HepG2 (cell line): ENCODE results near the gene AANAT. TPM values are rescaled to one million over a fixed set of nuclear protein-coding genes. Genes with fewer than 3 reads are reported as not detected.

Experiments
- ATAC-seq: fragments of 200-7000 bp; cut with Tn5 transposase; 3 replicates; pipeline ENCODE4 v1.9.1; 2020; ENCODE audit warnings: mild to moderate bottlenecking, moderate library complexity
- BruUV-seq: library from RNA; stranded (reverse); fragments of 400-500 nt; replicated peaks from 2 replicates; lab custom pipeline; 2021; lab: Mats Ljungman, UMichigan
- CTCF ChIA-PET: fragments of 300-600 bp; formaldehyde crosslinking; extraction: SDS; loops from one replicate; lab custom pipeline; 2021; ENCODE audit warnings: low total read pairs, inconsistent platforms, low intra/inter-chr PET ratio; lab: Yijun Ruan, JAX
- POLR2A ChIA-PET: fragments of 350-600 bp; sonication (Branson Sonifier 250); formaldehyde crosslinking; loops from one replicate; lab custom pipeline; 2020; ENCODE audit warnings: antibody characterized with exemption, inconsistent platforms; lab: Yijun Ruan, JAX
- DNase-seq: peaks from one replicate; pipeline ENCODE4 v3.0.0-alpha.2; 2015; ENCODE audit warnings: low spot score
- FAIRE-seq: peaks from 3 replicates; lab custom pipeline; 2011; peaks lifted over from hg19 to GRCh38; lab: Jason Lieb, UNC
- H2AFZ ChIP-seq: one replicate; pipeline ENCODE4 v1.6.1; 2011; ENCODE audit warnings: low read length, inconsistent platforms
- H3K27ac ChIP-seq: fragments of 300-600 bp; 3 replicates; pipeline ENCODE4 v1.8.0; 2011; ENCODE audit warnings: mixed run types, mild to moderate bottlenecking, mixed read lengths, low read length, inconsistent platforms; ENCODE audit not compliant: insufficient read depth; ENCODE audit errors: extremely low read length
- H3K27me3 ChIP-seq, 2 experiments: fragments of 200-600 bp in 1 of 2; 2 replicates in 1 of 2; 3 replicates in 1 of 2; pipeline versions ENCODE4 v1.6.0 to v1.8.0; 2011; ENCODE audit warnings: low read length in 2 of 2, mild to moderate bottlenecking in 2 of 2, moderate library complexity in 2 of 2, inconsistent platforms in 1 of 2; ENCODE audit not compliant: insufficient read depth in 2 of 2, control insufficient read depth in 1 of 2
- H3K36me3 ChIP-seq, 2 experiments: fragments of 200-600 bp in 1 of 2; replicated peaks in 1 of 2; 2 replicates in 1 of 2; 3 replicates in 1 of 2; pipeline versions ENCODE4 v1.5.1 to v1.8.0; 2011; ENCODE audit warnings: low read length in 2 of 2, inconsistent platforms in 1 of 2; ENCODE audit not compliant: insufficient read depth in 2 of 2, control insufficient read depth in 1 of 2
- H3K4me1 ChIP-seq: 2 replicates; pipeline ENCODE4 v1.5.1; 2012; ENCODE audit warnings: low read length, inconsistent platforms; ENCODE audit not compliant: insufficient read depth
- H3K4me2 ChIP-seq: 2 replicates; pipeline ENCODE4 v1.6.0; 2011; ENCODE audit warnings: low read depth, low read length, inconsistent platforms
- H3K4me3 ChIP-seq, 3 experiments: fragments of 200-600 bp in 1 of 3; sonication (generic), shearing (Covaris generic) in 1 of 3; replicated peaks in 1 of 3; 2 replicates each; pipeline ENCODE4 v1.5.1; 2011 to 2016; ENCODE audit warnings: low read length in 3 of 3, inconsistent platforms in 2 of 3, low read depth in 2 of 3, mild to moderate bottlenecking in 2 of 3, control low read depth in 1 of 3, mixed read lengths in 1 of 3; ENCODE audit not compliant: insufficient read depth in 1 of 3
- H3K79me2 ChIP-seq: one replicate; pipeline ENCODE4 v1.6.1; 2011; ENCODE audit warnings: low read length, inconsistent platforms; ENCODE audit not compliant: insufficient read depth
- H3K9ac ChIP-seq: 2 replicates; pipeline ENCODE4 v1.6.0; 2011; ENCODE audit warnings: mild to moderate bottlenecking, low read depth, low read length, inconsistent platforms; ENCODE audit not compliant: insufficient read depth
- H3K9me3 ChIP-seq: 2 replicates; pipeline ENCODE4 v1.5.1; 2012; ENCODE audit warnings: mild to moderate bottlenecking, low read length
- H4K20me1 ChIP-seq: 2 replicates; pipeline ENCODE4 v1.6.0; 2011; ENCODE audit warnings: inconsistent platforms, mild to moderate bottlenecking, low read length, moderate library complexity; ENCODE audit not compliant: insufficient read depth
- AHR ChIP-seq: IDR thresholded peaks from 2 replicates; pipeline ENCODE4 v1.6.1; 2018; ENCODE audit warnings: missing genetic modification reagents, missing compliant biosample characterization
- AKAP8 ChIP-seq: sonication (generic); formaldehyde crosslinking; IDR thresholded peaks from 2 replicates; pipeline ENCODE4 v1.5.1; 2020; ENCODE audit warnings: mild to moderate bottlenecking, missing genetic modification reagents
- CREM ChIP-seq, 2 experiments: sonication (generic) in 1 of 2; formaldehyde crosslinking in 1 of 2; IDR thresholded peaks; 2 replicates each; pipeline versions ENCODE4 v1.4.0 to v1.6.1; 2016 to 2020; ENCODE audit warnings: antibody characterized with exemption in 1 of 2, mild to moderate bottlenecking in 1 of 2, missing genetic modification reagents in 1 of 2
- EZH2 ChIP-seq: conservative IDR thresholded peaks from 2 replicates; pipeline ENCODE4 v1.6.1; 2012; ENCODE audit warnings: mild to moderate bottlenecking, low read depth, low read length, moderate library complexity
- FOXK2 ChIP-seq: fragments of 450-650 bp; IDR thresholded peaks from 2 replicates; pipeline ENCODE4 v1.6.1; 2016
- FOXM1 ChIP-seq: sonication (generic); formaldehyde crosslinking; IDR thresholded peaks from 2 replicates; pipeline ENCODE4 v1.5.0; 2020; ENCODE audit warnings: missing genetic modification reagents
- HNRNPH1 ChIP-seq: fragments of 200-400 bp; formaldehyde crosslinking; optimal IDR thresholded peaks from 2 replicates; pipeline ENCODE3; 2017; ENCODE audit warnings: mild to moderate bottlenecking, low read depth, low read length
- NFYB ChIP-seq: sonication (generic); formaldehyde crosslinking; IDR thresholded peaks from 2 replicates; pipeline ENCODE4 v1.4.0; 2020; ENCODE audit warnings: missing genetic modification reagents
- NR1H2 ChIP-seq: sonication (generic); formaldehyde crosslinking; IDR thresholded peaks from 2 replicates; pipeline ENCODE4 v1.8.1; 2022; ENCODE audit warnings: low read depth, missing genetic modification reagents, borderline replicate concordance
- NR2F2 ChIP-seq: IDR thresholded peaks from 2 replicates; pipeline ENCODE4 v1.6.1; 2012; ENCODE audit warnings: low read depth, inconsistent platforms, borderline replicate concordance
- ZIK1 ChIP-seq: sonication (generic); formaldehyde crosslinking; IDR thresholded peaks from 2 replicates; pipeline ENCODE4 v1.5.0; 2020; ENCODE audit warnings: mild to moderate bottlenecking, low read depth, missing genetic modification reagents, borderline replicate concordance
- ZNF382 ChIP-seq: sonication (generic); formaldehyde crosslinking; IDR thresholded peaks from 2 replicates; pipeline ENCODE4 v1.5.0; 2020; ENCODE audit warnings: missing genetic modification reagents, mild to moderate bottlenecking, borderline replicate concordance
- ZNF543 ChIP-seq: sonication (generic); formaldehyde crosslinking; IDR thresholded peaks from 2 replicates; pipeline ENCODE4 v1.4.0; 2020; ENCODE audit warnings: mild to moderate bottlenecking, missing genetic modification reagents
- WGBS: methylation state at CpG from one replicate; pipeline ENCODE4 v1.1.6; 2017; ENCODE audit warnings: low lambda C conversion rate; 5-methylcytosine and 5-hydroxymethylcytosine counted together
- in situ Hi-C: cut with HindIII; loops from 2 replicates; pipeline ENCODE4 v1.10.0; 2017; ENCODE audit warnings: low pct_unique_long_range_greater_than_20kb; ENCODE audit not compliant: extremely low pct_ligation_motif_present
- intact Hi-C: fragments of 100-400 bp; cut with micrococcal nuclease; formaldehyde crosslinking; loops from one replicate; pipeline ENCODE4 v1.10.0; 2022; ENCODE audit not compliant: unreplicated experiment
- polyA plus RNA-seq, 8 experiments: library from polyadenylated mRNA; depleted of rRNA in 3 of 8; stranded (reverse) in 7 of 8; unstranded in 1 of 8; fragments of >200 nt; fragmentation: Illumina TruSeq in 4 of 8; extraction: Trizol in 4 of 8; gene quantifications; 2 replicates each; pipeline versions ENCODE4 v1.2.1 to v1.2.3, GENCODE V29; 2011 to 2016; ENCODE audit warnings: low read depth in 4 of 8, missing spikeins in 1 of 8, mixed read lengths in 1 of 8; ENCODE audit not compliant: insufficient read depth in 1 of 8
- total RNA-seq, 5 experiments: library from RNA; depleted of rRNA; stranded (reverse); fragments of >200 nt; fragmentation: Illumina TruSeq; extraction: Trizol; gene quantifications; 2 replicates each; pipeline ENCODE4 v1.2.3, GENCODE V29; 2016; ENCODE audit warnings: low read depth in 1 of 5
- TF ChIP-seq, protein P1 (sequence below): IDR thresholded peaks from 2 replicates; pipeline ENCODE4 v1.6.1; 2016; ENCODE audit warnings: missing compliant biosample characterization, missing genetic modification reagents, borderline replicate concordance
- TF ChIP-seq, protein P2 (sequence below): sonication (generic); formaldehyde crosslinking; IDR thresholded peaks from 2 replicates; pipeline ENCODE4 v1.8.0; 2022; ENCODE audit warnings: mild to moderate bottlenecking, missing genetic modification reagents, moderate library complexity

The AANAT gene
- total and polyA plus RNA-seq, 2 of the 13 experiments (the other 11 are each of a cell fraction or from before 2014, with no cell fraction given): 0.07 TPM; not detected in 1

DNA sequence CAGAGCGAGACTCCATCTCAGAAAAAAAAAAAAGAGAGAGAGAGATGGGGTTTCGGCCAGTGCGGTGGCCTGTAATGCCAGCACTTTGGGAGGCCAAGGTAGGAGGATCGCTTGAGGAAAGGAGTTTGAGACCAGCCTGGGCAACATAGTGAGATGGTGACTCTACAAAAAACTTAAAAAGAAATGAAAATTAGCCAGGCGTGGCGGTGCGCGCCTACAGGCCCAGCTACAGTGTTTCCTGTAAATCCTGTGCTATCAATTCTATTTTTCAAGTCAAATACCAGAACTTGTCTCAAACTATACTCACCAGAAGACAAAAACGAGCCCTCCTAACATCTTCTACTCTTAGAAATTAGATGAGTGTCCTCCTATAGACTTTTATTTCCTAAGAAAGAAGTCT lies 33.7 kb upstream of the AANAT start (continued):
- TF ChIP-seq ZIK1 (CRISPR knock-in tag) (no peak), AHR (CRISPR knock-in tag) (no peak)

DNA sequence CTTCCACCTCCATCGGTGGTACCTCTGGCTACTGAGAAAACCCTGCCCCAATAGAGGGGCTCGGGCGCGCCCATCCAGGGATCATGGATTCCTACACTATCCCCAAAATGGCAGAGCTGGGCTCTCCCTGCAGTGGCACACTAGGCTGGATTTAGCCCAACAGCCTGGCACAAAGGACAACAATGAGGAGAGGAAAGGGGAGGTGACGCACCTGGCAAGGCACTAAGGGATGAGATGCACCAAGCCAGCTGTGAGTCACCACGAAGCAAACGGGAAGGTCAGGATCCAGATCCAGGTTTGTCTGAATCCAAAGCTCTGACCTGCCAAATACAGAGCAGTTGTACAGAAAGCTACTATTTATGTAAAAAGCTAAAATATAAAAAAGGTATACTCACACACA lies 32.5 kb upstream of the AANAT start:
- no peaks in the 10 kb centered on the region for H3K27me3 ChIP-seq
- ChIA-PET POLR2A (no interaction called here), CTCF (no interaction called here)
- BruUV-seq: no TSS peak
- H3K79me2 ChIP-seq: peaks cover 90% of the 10 kb centered on the region
- H4K20me1 ChIP-seq: peaks cover 54% of the 10 kb centered on the region
- 92% methylated on average over 7 of the region's 7 CpGs for WGBS
- peaks cover 4 to 14% of the 10 kb centered on the region in 2 experiments; a peak in 3 of 5 replicates for H3K36me3 ChIP-seq
- no peak for ATAC-seq
- H3K9ac ChIP-seq: no peak overlapping the region
- TF ChIP-seq, protein P1, sequence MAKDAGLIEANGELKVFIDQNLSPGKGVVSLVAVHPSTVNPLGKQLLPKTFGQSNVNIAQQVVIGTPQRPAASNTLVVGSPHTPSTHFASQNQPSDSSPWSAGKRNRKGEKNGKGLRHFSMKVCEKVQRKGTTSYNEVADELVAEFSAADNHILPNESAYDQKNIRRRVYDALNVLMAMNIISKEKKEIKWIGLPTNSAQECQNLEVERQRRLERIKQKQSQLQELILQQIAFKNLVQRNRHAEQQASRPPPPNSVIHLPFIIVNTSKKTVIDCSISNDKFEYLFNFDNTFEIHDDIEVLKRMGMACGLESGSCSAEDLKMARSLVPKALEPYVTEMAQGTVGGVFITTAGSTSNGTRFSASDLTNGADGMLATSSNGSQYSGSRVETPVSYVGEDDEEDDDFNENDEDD (CRISPR knock-in tag): no peak
- no peak for TF ChIP-seq HNRNPH1
- TF ChIP-seq, all 625 proteins: peak for 0
- DNase-seq: no peak
- Histone ChIP-seq H3K4me2 (no peak overlapping the region), H3K4me1 (peaks cover 35% of the 10 kb centered on the region), H3K4me3 (no peak overlapping the region), H3K9me3 (no peaks in the 10 kb centered on the region), H3K27ac (no peak overlapping the region), H2AFZ (no peak overlapping the region)
- in situ Hi-C loops: no loop called here
- FAIRE-seq: no peak
- intact Hi-C loops: no loop called here

DNA sequence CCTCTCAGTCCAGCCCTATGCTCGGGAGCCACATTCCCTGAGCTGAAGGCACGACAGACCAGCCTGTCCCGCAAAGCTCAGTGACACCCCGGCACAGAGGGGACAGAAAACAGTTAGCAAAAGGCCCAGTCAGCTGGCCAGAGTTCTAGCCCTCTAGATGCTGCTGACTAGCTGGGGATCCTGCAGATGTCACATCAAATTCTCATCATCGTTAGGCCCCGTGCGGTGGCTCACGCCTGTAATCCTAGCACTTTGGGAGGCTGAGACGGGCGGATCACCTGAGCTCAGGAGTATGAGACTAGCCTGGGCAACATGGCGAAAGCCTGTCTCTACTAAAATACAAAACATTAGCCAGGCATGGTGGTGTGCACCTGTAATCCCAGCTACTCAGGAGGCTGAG lies 31.7 kb upstream of the AANAT start:
- Histone ChIP-seq H3K4me1 (peaks cover 37% of the 10 kb centered on the region), H2AFZ (no peak overlapping the region), H3K79me2 (peaks cover 89% of the 10 kb centered on the region), H3K9ac (no peak overlapping the region; the same call in 1 of the 2 replicates), H3K4me2 (no peak overlapping the region), H3K4me3 (no peak overlapping the region), H3K27me3 (no peaks in the 10 kb centered on the region), H3K27ac (no peak overlapping the region), H3K36me3 (peaks cover 2 to 11% of the 10 kb centered on the region in 2 experiments; a peak in 3 of 5 replicates), H4K20me1 (peaks cover 62% of the 10 kb centered on the region)
- in situ Hi-C loops: no loop called here
- CTCF ChIA-PET: no interaction called here
- DNase-seq (no peak), FAIRE-seq (no peak)
- WGBS: 97% methylated on average over 11 of the region's 11 CpGs
- intact Hi-C loops: no loop called here
- TF ChIP-seq NR2F2: no peak
- TF ChIP-seq CREM (IDR thresholded peaks at IDR 0.05): no peak
- no peak for TF ChIP-seq CREM (CRISPR knock-in tag; IDR thresholded peaks at IDR 0.05)
- TF ChIP-seq ZNF382 (CRISPR knock-in tag): no peak
- TF ChIP-seq EZH2: no peak
- no peak for TF ChIP-seq NR1H2 (CRISPR knock-in tag)
- no peak for TF ChIP-seq AKAP8 (CRISPR knock-in tag)
- no peak for TF ChIP-seq FOXM1 (CRISPR knock-in tag)
- TF ChIP-seq, protein P2, sequence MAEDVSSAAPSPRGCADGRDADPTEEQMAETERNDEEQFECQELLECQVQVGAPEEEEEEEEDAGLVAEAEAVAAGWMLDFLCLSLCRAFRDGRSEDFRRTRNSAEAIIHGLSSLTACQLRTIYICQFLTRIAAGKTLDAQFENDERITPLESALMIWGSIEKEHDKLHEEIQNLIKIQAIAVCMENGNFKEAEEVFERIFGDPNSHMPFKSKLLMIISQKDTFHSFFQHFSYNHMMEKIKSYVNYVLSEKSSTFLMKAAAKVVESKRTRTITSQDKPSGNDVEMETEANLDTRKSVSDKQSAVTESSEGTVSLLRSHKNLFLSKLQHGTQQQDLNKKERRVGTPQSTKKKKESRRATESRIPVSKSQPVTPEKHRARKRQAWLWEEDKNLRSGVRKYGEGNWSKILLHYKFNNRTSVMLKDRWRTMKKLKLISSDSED (CRISPR knock-in tag): no peak
- no peak for TF ChIP-seq ZNF543 (CRISPR knock-in tag)
- no peak for TF ChIP-seq FOXK2
- TF ChIP-seq NFYB (CRISPR knock-in tag): no peak
- TF ChIP-seq, all 625 proteins: peak for 0
- H3K9me3 ChIP-seq: no peaks in the 10 kb centered on the region
- BruUV-seq: no TSS peak
- no peak for ATAC-seq
- POLR2A ChIA-PET: no interaction called here
